PC-3 (cell line): ENCODE data around the gene DYNLL2.

ENCODE experiments used
- EZH2 ChIP-seq: fragments of 300-600 bp; sonication (generic); IDR thresholded peaks from one replicate; pipeline ENCODE4 v1.6.1; 2017; ENCODE audit warnings: antibody characterized with exemption, mild to moderate bottlenecking, low read length; ENCODE audit not compliant: unreplicated experiment
- TF ChIP-seq, protein P1 (sequence below): fragments of 300-600 bp; sonication (generic); conservative IDR thresholded peaks from 2 replicates; pipeline ENCODE4 v1.5.1; 2017; ENCODE audit warnings: antibody characterized with exemption, low read depth, mild to moderate bottlenecking, low read length

DNA sequence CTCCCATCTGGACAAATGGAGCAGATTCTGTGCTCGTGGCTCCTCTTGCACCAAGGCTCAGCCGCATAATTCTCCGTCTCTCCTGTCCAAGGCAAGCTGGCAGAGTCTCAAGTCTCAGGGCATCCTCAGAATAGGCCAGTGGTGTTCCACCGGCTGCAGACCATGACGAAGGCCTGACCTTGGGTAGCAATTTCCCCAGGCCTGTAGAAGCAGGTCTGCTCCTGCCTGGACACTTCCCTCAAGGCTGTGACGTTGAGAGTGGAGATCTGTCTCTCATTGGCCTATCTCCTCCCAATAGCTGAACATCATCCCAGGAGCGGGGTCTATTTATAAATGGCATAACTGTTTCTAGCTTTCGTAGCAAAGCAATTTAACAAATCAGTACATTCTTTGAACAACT lies 42.8 kb upstream of the DYNLL2 start:
- TF ChIP-seq, protein P1, sequence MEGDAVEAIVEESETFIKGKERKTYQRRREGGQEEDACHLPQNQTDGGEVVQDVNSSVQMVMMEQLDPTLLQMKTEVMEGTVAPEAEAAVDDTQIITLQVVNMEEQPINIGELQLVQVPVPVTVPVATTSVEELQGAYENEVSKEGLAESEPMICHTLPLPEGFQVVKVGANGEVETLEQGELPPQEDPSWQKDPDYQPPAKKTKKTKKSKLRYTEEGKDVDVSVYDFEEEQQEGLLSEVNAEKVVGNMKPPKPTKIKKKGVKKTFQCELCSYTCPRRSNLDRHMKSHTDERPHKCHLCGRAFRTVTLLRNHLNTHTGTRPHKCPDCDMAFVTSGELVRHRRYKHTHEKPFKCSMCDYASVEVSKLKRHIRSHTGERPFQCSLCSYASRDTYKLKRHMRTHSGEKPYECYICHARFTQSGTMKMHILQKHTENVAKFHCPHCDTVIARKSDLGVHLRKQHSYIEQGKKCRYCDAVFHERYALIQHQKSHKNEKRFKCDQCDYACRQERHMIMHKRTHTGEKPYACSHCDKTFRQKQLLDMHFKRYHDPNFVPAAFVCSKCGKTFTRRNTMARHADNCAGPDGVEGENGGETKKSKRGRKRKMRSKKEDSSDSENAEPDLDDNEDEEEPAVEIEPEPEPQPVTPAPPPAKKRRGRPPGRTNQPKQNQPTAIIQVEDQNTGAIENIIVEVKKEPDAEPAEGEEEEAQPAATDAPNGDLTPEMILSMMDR: no peak
- TF ChIP-seq EZH2: no peak
